Panc1 (cell line): Measurements from ENCODE around the gene NCKIPSD. TPM values are rescaled to one million over a fixed set of nuclear protein-coding genes. Genes with fewer than 3 reads are reported as not detected.

Source experiments
- ATAC-seq: fragments of 200-7000 bp; cut with Tn5 transposase; 2 replicates; pipeline ENCODE4 v1.9.1; 2020; ENCODE audit warnings: mild to moderate bottlenecking, moderate library complexity
- BruUV-seq: library from RNA; stranded (reverse); fragments of 400-500 nt; replicated peaks from 2 replicates; lab custom pipeline; 2021; lab: Mats Ljungman, UMichigan
- CTCF ChIA-PET: fragments of 300-600 bp; sonication (Branson Sonifier 250); formaldehyde crosslinking; loops from one replicate; lab custom pipeline; 2022; ENCODE audit warnings: antibody characterized with exemption; lab: Charles Lee
- POLR2A ChIA-PET: fragments of 300-600 bp; sonication (Branson Sonifier 250); formaldehyde crosslinking; loops from one replicate; lab custom pipeline; 2022; ENCODE audit warnings: antibody characterized with exemption; lab: Charles Lee
- DNase-seq: peaks from one replicate; pipeline ENCODE4 v3.0.0-alpha.2; 2010; ENCODE audit warnings: low read depth, low spot score
- H3K27ac ChIP-seq: 2 replicates; pipeline ENCODE4 v1.5.1; 2011; ENCODE audit warnings: mild to moderate bottlenecking, low read length, inconsistent platforms
- H3K27me3 ChIP-seq: fragments of 200-500 bp; sonication (Bioruptor generic); 2 replicates; pipeline ENCODE4 v1.6.0; 2014; ENCODE audit warnings: low read length, inconsistent platforms; ENCODE audit not compliant: control insufficient read depth, insufficient read depth
- H3K36me3 ChIP-seq: fragments of 200-500 bp; sonication (Bioruptor generic); 2 replicates; pipeline ENCODE4 v1.5.1; 2014; ENCODE audit warnings: inconsistent platforms, mild to moderate bottlenecking, low read length, moderate library complexity; ENCODE audit not compliant: control insufficient read depth, insufficient read depth
- H3K4me1 ChIP-seq: 2 replicates; pipeline ENCODE4 v1.5.1; 2011; ENCODE audit warnings: inconsistent platforms, mild to moderate bottlenecking, low read length, moderate library complexity; ENCODE audit not compliant: control insufficient read depth, insufficient read depth
- H3K4me3 ChIP-seq, 2 experiments: 2 replicates each; pipeline ENCODE4 v1.5.1; 2011 to 2012; ENCODE audit warnings: low read depth in 2 of 2, low read length in 2 of 2, mild to moderate bottlenecking in 2 of 2, inconsistent platforms in 1 of 2, moderate library complexity in 1 of 2
- H3K9me3 ChIP-seq: fragments of 200-500 bp; sonication (Bioruptor generic); 2 replicates; pipeline ENCODE4 v1.5.1; 2014; ENCODE audit warnings: low read depth, mild to moderate bottlenecking, inconsistent platforms, low read length, moderate library complexity; ENCODE audit not compliant: control insufficient read depth, insufficient read depth
- CTCF ChIP-seq: fragments of 450-650 bp; IDR thresholded peaks from 2 replicates; pipeline ENCODE4 v1.5.1; 2017; ENCODE audit warnings: mild to moderate bottlenecking
- POLR2AphosphoS5 ChIP-seq: IDR thresholded peaks from 2 replicates; pipeline ENCODE4 v1.6.1; 2012; ENCODE audit warnings: mild to moderate bottlenecking, low read depth, low read length, moderate library complexity
- REST ChIP-seq, 2 experiments: IDR thresholded peaks; 2 replicates each; pipeline ENCODE4 v1.6.1; 2011 to 2012; ENCODE audit warnings: low read depth in 2 of 2, control low read depth in 1 of 2, low read length in 1 of 2, mild to moderate bottlenecking in 1 of 2, moderate library complexity in 1 of 2; ENCODE audit not compliant: insufficient read depth in 1 of 2
- SIN3A ChIP-seq: IDR thresholded peaks from 2 replicates; pipeline ENCODE4 v1.6.1; 2012; ENCODE audit warnings: low read depth, mild to moderate bottlenecking, low read length, moderate library complexity, borderline replicate concordance; ENCODE audit not compliant: insufficient read depth
- TCF7L2 ChIP-seq: IDR thresholded peaks from 2 replicates; pipeline ENCODE4 v1.6.1; 2011; ENCODE audit warnings: mild to moderate bottlenecking, low read depth, low read length, inconsistent platforms
- in situ Hi-C: cut with HindIII; loops from 2 replicates; pipeline ENCODE4 v1.10.0; 2016; ENCODE audit warnings: low sequenced_read_pairs, low pct_unique_long_range_greater_than_20kb
- intact Hi-C: fragments of 100-400 bp; cut with micrococcal nuclease; formaldehyde crosslinking; loops from one replicate; pipeline ENCODE4 v1.10.0; 2022; ENCODE audit not compliant: unreplicated experiment
- total RNA-seq: library from RNA; stranded (reverse); gene quantifications from one replicate; pipeline ENCODE4 v1.2.1, GENCODE V29; 2021; ENCODE audit not compliant: unreplicated experiment

NCKIPSD gene
- total RNA-seq, 1 experiment from 2014 or later, result 26.8 TPM

- ChIA-PET CTCF (no interaction called here), POLR2A (no interaction called here)
- ATAC-seq, result no peak
- peaks cover 21% of the 10 kb centered on the region for H3K36me3 ChIP-seq
- intact Hi-C loops (no loop called here), in situ Hi-C loops (no loop called here)
- H3K4me1 ChIP-seq, result peaks cover 7% of the 10 kb centered on the region; the same call in 1 of the 2 replicates
- H3K27ac ChIP-seq, result no peak overlapping the region
- BruUV-seq, result no TSS peak
- DNase-seq, result no peak
- no peaks in the 10 kb centered on the region for H3K9me3 ChIP-seq
- H3K27me3 ChIP-seq, result no peaks in the 10 kb centered on the region
- TF ChIP-seq CTCF (no peak), REST (IDR thresholded peaks at IDR 0.05; ENCODE audit: insufficient read depth in 1 of 2, low read depth in 2 of 2, low read length in 1 of 2) (no peak), POLR2AphosphoS5 (no peak), TCF7L2 (no peak), SIN3A (no peak)
- H3K4me3 ChIP-seq, result no peak overlapping the region
These were observed 12.2 kb upstream of the NCKIPSD start for GRCh38 chr3:48697952-48698351.

- in situ Hi-C loops, result no loop called here
- ATAC-seq (no peak), DNase-seq (no peak)
- H3K27ac ChIP-seq, result no peak overlapping the region
- intact Hi-C loops, result no loop called here
- ChIA-PET POLR2A (no interaction called here), CTCF (no interaction called here)
- H3K36me3 ChIP-seq, result peaks cover 27% of the 10 kb centered on the region
- TF ChIP-seq POLR2AphosphoS5, result no peak
- no peaks in the 10 kb centered on the region for H3K27me3 ChIP-seq
- BruUV-seq, result no TSS peak
- H3K4me3 ChIP-seq, result no peak overlapping the region
- H3K9me3 ChIP-seq, result no peaks in the 10 kb centered on the region
- peaks cover 7% of the 10 kb centered on the region; the same call in 1 of the 2 replicates for H3K4me1 ChIP-seq
These were observed 10.9 kb upstream of the NCKIPSD start for GRCh38 chr3:48696601-48697000.

- peaks cover 7% of the 10 kb centered on the region; the same call in 1 of the 2 replicates for H3K4me1 ChIP-seq
- no TSS peak for BruUV-seq
- ATAC-seq (no peak), DNase-seq (no peak)
- in situ Hi-C loops, result no loop called here
- no peaks in the 10 kb centered on the region for H3K27me3 ChIP-seq
- H3K36me3 ChIP-seq, result peaks cover 27% of the 10 kb centered on the region
- no peak overlapping the region for H3K4me3 ChIP-seq
- ChIA-PET CTCF (no interaction called here), POLR2A (no interaction called here)
- intact Hi-C loops, result no loop called here
- no peaks in the 10 kb centered on the region for H3K9me3 ChIP-seq
- no peak for TF ChIP-seq SIN3A
- TF ChIP-seq POLR2AphosphoS5, result no peak
- TF ChIP-seq CTCF, result no peak
- TF ChIP-seq REST (IDR thresholded peaks at IDR 0.05; ENCODE audit: insufficient read depth in 1 of 2, low read depth in 2 of 2, low read length in 1 of 2), result no peak
- TF ChIP-seq TCF7L2, result no peak
- no peak overlapping the region for H3K27ac ChIP-seq
These were observed 10.4 kb upstream of the NCKIPSD start for GRCh38 chr3:48696156-48696555.
